ENCODE results near the gene CLCN3. TPM values are rescaled to one million over a fixed set of nuclear protein-coding genes. Genes with fewer than 3 reads are reported as not detected.
"Not testable (repeated sequence)": the region's sequence is repeated elsewhere in the genome, so short reads cannot be mapped to it uniquely, and the experiment has no call there.

The CLCN3 gene
- total RNA-seq, result 58.3 and 85.6 TPM in 2 replicates

DNA sequence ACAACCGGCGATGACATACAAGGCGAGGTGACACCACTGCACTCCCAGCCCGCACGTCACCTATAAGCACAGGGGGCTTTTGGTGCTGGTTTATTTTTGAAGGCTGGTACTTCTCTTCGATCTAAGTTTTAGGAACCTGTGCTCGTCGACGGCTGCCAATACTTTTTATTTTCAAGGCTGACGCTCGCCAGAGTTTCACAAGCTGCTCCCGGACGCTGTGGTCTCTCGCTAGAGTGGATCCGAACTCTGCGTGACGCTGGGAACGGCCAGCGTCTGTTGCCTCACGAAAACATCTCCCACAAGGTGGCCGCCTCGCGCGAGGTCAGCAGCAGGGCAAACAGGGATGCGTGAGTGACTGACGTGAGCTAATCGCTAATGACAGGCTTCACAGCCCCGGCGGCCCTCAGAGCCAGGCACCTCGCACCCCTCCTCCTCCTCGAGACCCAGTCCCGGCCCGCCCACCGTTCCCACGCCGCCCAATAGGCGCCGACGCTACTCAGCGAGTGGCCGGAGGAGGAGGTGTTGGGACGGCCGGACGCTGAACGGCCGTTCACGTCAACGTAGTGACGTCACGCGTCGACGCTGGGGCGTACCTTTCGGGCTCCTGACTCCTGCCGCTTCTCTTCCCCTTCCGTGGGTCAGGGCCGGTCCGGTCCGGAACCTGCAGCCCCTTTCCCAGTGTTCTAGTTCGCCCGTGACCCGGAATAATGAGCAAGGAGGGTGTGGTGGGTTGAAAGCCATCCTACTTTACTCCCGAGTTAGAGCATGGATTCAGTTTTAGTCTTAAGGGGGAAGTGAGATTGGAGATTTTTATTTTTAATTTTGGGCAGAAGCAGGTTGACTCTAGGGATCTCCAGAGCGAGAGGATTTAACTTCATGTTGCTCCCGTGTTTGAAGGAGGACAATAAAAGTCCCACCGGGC, at the start of gene CLCN3:
Gene CLCN3 (plus strand): TSS at position 621 of the 922 bp plus-strand sequence. CDS start 15,351 bp downstream, outside the sequence.
- DNase-seq (ENCODE audit: low read depth in 2 of 2), result peak; percentile 97 to 99

DNA sequence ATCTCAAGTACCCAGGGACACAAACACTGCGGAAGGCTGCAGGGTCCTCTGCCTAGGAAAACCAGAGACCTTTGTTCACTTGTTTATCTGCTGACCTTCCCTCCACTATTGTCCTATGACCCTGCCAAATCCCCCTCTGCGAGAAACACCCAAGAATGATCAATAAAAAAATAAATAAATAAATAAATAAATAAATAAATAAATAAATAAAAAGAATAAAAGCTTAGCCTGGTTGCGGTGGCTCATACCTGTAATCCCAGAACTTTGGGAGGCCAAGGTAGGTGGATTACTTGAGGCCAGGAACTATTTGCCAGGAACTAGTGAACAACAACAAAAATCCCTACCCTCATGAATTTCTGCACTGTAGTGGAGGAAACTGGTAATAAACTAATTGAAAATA, 49.4 kb upstream of the CLCN3 start:
- DNase-seq (ENCODE audit: low read depth in 2 of 2), result not testable (repeated sequence)

DNA sequence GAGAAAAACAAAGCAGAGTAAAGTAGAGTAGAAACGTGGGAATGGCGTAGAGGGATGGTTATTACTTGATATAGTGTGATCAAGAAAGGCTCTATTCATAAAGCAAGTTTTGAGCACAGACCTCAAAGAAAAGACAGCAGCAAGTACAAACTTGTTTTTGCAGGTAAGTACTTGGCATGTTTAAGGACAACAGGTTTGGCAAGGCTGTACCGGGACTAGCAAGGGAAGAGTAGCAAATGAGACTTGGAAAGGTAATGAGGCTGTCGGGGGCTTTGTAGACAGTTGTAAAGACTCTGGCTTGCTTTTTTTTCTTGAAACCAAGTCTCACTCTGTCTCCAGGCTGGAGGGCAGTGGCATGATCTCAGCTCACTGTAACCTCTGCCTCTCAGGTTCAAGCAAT, 48.9 kb upstream of the CLCN3 start:
- no peak for DNase-seq (ENCODE audit: low read depth in 2 of 2)

DNA sequence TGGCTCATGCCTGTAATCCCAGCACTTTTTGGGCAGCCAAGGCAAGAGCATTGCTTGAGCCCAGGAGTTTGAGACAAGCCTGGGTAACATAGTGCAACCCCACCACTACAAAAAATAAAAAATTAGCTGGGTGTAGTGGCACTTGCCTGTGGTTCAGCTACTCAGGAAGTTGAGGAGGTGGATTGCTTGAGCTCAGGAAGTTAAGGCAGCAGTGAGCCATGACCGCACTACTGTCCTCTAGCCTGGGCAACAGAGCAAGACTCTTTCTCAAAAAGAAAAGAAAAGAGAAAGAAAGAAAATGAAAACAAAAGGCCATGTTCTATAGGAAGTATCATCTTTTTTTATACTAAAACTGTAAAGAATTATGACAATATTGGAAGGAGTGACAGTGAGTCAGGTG, 46.5 kb upstream of the CLCN3 start:
- DNase-seq (ENCODE audit: low read depth in 2 of 2), result no peak

DNA sequence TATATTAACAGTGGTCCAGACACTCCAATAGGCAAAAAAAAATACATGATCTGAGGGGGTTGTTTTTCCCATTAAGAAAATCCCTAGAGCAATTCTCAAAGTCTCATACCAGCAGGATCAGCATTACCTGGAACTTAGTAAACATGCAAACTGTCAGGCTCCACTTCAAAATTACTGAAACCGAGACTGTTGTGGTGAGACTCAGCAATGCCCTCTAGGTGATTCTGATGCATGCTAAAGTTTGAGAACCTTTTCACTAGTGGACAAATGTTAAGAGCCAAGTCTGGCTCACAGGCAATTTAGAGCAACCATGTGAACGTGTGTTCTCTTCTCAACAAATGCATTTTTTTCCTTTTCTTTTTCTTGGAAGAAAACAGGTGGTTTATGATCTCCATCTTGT, 38.2 kb upstream of the CLCN3 start:
- DNase-seq (ENCODE audit: low read depth in 2 of 2), result no peak

DNA sequence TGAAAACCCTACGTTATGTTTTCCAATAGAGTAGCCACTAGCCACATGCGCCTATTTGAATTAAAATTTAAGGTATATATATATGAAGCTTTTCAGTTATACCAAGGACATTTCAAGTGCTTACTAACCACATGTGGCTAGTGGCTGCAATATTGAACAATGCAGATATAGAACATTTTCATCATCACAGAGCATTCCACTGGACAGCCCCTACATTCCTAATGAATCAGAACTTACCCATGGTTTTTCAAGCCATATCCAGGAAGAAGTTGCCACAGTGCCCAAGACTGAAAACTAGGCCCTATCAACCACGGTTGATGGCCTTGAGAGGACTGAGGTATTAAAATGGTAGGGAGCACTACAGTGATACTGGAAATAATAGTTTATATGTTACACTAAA, 37.7 kb upstream of the CLCN3 start:
- DNase-seq (ENCODE audit: low read depth in 2 of 2), result no peak

DNA sequence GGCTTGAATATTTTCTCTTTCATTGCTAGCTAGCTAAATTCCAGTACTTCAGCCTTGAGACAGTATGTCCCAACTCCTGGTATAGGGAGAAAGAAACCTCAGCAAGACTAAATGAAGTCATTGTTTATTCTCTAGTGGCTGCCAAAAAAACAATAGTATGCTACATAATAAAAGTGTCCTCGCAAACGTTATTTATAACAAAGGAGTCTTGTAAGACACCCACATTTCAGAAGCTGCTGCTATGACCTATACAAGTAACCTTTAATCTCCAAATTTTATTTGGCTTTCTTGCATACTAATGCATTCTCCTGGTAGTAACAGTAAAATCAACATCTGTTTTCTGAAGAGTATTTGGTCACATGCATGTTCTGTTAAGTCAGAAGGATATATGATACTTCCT, 36.8 kb upstream of the CLCN3 start:
- no peak for DNase-seq (ENCODE audit: low read depth in 2 of 2)

DNA sequence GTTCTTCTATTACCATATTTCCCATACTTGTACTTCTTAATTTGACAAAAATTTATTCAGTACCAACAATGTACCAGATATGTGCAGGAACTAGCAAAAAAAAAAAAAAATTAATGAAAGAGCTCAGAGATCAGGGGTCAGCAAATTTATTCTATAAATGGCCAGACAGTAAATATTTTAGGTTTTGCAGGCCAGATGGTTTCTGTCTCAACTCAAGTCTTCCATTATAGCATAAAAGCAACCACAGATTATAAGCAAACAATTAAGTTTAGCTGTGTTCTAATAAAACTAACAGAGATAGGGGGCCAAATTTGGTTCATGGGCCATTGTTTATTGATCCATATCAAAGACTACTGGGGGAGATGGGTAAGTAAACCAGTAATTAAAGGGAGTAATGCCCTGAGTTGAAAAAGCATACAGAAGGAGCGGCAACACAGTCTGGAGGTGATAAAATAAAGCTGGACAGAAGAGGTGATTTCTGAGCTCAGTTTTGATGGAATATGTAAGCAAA, 27.3 kb upstream of the CLCN3 start:
- DNase-seq (ENCODE audit: low read depth in 2 of 2), result no peak

DNA sequence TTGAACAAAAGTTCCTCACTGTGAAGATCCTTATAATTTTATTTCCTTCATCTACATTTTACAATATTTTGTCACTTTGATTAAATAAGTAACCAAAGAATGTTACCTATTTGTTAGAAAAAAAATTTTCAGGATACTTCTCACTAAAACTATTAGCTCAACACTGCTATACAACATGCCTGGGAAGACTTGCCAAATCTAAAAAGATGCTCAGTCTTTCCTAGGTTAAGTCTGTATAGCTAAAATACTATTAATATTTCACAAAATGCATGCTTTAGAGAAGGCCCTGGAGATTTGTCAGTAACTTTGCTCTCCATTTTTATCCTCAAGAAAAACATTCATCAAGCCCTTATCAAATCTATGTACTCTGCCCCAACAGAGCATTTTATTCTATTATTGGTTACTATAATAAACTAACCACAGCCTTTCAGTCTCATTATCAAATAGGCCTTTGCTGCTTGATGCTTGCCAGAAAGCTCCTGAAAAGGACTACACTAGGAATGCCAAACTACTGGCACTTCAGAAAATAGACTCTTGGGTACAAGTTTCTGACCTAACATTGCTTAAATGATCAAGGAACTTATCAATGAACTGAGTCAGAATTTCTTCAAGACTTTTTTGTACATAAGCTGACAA, 25.7 kb upstream of the CLCN3 start:
- no peak for DNase-seq (ENCODE audit: low read depth in 2 of 2)

DNA sequence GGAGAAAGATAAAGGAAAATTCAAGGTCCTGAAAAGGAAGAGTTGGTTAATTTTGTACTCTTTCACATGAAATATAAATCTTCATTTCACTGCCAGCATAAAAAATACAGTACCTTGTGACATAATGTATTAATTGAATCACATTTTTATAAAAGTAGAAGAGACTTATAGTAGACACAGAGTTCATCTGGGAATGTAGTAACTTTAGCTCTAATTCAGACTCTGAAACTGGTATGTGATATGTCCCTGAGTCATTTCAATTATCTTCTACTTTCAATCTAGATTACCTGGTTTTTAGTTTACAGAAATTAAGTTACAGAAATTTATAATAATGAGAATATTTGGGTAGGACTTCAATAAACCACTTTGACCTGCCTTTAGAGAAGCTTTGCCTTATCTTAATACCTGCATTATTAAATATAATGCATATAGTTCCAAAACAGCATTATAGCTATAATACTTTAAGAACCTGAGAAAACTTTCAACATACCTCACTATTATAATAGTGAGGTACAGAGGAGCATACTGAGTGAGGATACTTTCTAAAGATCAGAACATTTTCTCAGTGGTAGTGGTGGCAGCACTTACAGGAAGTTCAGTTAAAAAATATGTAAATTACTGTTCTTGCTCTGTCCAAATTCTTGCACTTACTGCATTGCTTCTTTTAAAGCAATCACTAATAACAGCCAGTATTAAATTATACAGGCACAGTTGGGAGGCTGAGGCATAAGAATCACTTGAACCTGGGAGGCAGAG, 19.2 kb upstream of the CLCN3 start:
- DNase-seq (ENCODE audit: low read depth in 2 of 2), result no peak

DNA sequence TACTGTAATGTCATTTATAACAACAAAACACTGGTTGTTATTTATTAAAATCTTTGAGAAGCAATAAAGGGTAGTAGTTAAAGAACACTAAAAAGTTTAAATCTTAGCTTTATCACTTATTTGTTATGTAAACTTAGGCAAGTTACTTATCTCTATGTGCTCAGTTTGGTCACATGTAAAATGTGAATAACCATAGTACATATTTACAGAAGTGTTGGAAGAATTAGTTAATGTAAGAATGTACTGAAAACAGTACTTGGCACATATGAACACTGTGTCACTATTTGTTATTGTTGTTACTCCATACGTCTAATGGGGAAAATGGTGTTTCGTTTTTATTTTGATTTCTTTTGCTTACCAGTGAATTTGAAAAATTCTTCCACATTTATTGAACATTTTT, 17.1 kb upstream of the CLCN3 start:
- DNase-seq (ENCODE audit: low read depth in 2 of 2), result no peak

DNA sequence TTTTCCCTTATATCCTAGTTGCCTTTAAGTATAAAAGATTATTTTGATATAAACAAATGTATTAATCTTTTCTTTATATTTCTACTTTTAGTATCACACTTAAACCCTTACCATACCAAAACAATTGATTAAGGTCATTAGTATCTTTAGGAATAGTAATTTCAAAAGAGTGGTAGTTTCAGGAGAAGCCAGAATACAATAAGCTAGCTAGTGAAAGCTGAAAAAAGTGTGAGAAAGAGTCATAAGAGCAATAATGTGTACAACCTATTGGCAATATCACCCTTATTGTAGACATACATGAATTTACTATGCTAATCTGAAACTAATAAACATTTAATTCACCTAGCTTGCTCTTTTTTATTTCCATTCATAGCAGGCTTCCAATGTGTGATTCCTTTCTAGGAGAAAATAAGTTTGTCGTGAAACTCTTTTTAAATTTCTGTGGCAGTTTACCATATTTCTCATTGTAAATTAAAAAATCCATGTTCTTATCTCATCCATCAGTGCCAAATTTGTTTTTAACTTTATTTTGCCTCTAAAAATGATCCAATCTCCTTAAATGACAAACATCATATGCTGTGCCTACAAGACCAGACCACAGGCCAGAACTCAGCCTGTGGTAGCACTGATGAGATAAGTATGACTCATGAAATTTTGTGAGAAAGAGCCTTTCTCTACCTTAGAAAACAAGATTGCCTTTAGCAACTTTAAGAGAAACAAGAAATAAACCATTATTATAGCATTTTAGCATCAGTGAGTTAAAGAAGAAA, 16.1 kb upstream of the CLCN3 start:
- peak in 1 of 2 donors; percentile 42 for DNase-seq (ENCODE audit: low read depth in 2 of 2)

DNA sequence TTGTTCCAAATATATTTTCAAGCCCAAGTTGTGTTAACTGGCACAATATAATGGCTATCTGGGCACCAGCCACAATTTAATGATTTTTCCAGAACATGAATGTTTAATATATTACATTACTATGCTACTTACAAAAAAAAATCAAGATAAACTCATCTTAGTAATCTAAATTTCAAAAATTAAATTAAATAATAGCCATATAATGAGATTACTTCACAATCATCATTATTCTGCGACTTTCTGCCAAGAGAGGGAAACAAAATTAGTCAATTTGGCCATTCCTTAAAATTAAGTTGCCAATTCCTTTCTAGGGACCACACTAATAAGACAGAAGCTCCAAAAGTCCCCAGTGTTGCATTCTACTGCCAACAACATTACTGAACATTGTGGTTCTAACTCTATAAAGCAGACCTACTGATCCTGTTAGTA, 15.5 kb upstream of the CLCN3 start:
- DNase-seq (ENCODE audit: low read depth in 2 of 2), result no peak

DNA sequence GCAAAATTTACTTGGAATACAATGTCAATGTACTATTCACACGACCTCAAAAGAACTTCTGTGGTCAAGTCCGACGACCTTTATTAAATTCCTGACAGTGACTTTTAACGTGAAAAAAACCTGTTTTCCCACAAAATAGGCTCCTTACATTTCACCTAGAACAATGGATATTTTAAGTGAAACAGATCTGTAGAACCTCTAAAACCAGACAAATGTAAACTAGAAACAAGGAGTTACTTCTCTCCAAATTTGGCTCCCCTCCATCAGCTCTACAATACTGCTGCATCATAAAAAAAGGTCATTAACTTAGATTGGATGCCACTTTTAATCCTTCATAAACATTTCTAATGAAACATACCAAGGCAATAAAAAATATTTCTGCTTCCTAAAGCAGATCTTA, 9.2 kb upstream of the CLCN3 start:
- no peak for DNase-seq (ENCODE audit: low read depth in 2 of 2)

DNA sequence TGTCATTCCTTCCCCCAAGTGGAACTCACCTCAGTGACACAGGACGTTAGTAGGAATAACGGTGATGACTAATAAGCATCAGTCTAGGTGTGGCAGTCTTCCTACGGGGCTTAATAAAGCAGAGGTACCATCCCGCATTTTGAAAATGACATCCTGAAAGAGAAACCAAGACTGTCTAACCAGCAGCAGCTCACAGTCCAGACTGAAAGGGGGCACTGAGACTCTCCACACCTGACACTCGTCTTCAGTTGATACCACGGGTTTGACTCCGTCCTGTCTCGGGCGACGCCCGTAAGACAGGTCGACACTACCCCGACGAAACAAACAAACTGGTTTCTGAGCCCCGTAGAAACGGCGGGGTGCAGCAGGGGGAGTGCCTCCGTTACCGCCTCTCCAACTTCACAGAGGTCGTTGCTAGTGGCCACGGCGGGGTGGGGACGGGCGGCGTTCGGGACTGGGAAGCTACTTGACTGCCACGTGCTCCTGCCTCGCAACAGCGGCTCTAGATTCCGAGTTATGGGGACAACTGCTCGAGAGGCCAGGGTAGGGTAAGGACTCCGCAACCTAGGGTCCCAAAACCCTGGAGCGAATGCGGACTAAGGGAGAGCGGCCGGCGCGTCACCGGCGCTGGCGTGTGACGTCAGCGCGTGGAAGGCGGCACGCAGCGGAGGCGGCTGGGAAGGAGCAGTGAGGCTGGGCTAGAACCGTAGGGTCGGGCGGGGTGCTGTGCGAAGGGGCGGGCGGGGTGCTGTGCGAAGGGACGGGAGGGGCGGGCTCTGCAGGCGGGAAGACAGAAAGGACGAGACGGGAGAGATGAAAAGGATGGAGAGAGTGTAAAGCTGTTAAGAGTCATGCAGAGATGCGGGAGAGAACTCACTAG, 8.1 kb upstream of the CLCN3 start, which contains the start of gene NEK1:
Gene NEK1 (minus strand): TSS at position 593 of the 880 bp plus-strand sequence. CDS start 9,953 bp downstream, outside the sequence.
- DNase-seq (ENCODE audit: low read depth in 2 of 2), result peak in 1 of 2 donors; percentile 90

DNA sequence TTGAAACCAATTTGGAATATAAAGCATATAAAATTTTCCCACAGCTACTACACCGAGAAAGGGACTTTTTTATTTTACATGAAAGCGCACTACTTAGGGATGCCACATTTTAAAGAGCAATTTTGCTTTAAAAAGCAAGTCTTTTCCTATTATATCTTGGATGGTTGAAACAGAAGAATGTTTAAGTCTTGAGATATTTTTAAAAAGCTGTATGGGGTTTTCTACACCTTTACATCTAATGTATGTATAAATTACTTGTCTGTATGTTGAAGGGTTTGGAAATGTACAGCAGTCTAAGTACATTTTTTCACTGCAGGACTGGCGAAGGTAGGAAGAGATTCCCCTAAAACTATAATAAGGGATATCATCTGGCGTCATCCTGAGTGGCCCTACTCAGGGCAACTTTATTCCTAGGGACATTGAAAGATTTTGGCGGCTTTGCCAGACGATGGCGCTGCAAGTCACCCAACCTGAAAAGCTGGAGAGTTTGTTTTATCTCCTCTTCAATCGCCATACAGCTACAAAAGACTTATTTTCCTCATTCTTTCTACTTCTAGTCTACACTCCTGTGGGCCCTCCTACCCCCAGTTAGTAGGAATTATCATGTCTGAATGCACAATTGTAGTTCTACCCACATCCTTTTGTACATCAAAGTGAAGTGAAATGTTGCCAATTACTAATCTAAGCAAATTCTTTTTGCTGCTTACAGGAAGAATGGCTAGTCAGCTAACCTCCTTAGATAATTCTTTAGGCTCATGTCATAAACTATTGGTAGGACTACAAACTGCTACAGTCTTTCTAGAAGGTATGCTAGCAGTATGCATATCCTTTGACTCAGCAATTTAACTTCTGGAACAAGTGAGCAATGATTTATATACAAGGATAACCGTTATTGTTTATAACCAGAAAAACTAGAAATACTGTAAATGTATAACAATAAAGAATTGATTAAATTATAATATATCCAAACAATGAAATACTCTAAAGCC, 7.2 kb upstream of the CLCN3 start:
- peak; percentile 71 to 86 for DNase-seq (ENCODE audit: low read depth in 2 of 2)

DNA sequence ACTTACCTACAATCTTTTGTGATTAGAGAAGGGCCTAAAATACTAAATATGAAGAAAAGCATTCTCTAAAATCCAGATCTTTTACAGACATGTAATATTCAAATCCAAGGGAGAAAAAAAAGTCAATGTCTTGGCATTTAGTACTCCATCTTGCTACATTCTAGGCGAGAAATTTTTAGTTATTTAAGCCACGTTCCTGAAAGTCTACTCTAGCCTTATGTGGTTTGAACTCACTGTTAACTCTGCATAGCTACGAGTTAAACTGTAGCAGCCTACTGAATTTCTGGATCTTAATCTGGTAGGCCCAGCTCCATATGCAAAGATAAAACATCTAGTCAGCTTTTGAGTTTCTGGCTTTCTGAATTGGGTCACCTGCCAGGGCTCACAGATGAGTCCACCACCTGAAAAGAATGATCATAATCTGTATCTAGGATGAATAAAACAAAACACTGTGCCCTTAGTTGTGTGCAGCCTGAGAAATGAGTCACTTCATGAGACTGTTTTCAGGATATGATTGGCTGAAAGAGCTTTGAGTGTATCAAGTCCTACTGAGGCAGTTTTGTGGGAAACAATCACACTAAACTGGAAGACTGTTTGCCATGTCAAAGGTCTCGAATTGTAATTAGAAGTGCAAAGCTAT, 4.8 kb upstream of the CLCN3 start:
- DNase-seq (ENCODE audit: low read depth in 2 of 2), result peak in 1 of 2 donors; percentile 65

DNA sequence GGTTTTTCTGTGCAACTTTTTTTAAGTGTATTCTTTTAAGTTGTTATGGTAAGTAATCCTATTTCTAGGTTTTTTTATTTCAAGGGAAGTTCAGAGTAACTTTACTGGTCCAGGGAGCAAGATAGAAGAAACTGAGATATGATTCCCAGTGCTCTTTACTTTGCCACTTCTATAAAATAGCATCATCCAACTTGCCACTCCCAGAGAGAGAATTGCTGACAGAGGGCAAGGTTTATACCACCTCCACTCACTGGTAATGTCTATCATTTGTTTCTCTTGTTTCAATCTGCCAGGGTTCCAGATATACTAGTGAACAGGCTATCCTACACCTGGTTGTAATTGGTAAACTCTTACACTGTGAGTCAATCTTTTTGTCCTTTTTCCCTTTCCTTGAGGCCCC, 3.5 kb upstream of the CLCN3 start:
- no peak for DNase-seq (ENCODE audit: low read depth in 2 of 2)

Data from dermis microvascular lymphatic vessel endothelial cell (primary cell).